Stimulated activated CD8-positive, alpha-beta memory T cell treated with anti-CD3 and anti-CD28 coated beads, Interleukin-7, amount 100 ng/mL, for 48 hours (primary cell): ENCODE data around the gene BCDIN3D.
"Not testable (repeated sequence)": the region's sequence is repeated elsewhere in the genome, so short reads cannot be mapped to it uniquely, and the experiment has no call there.

ENCODE experiments used
- DNase-seq, 2 donors: peaks; one replicate each; pipeline ENCODE4 v3.0.0-alpha.2; 2020; ENCODE audit warnings: low read depth in 1 of 2; ENCODE audit errors: extremely low read depth in 1 of 2

The BCDIN3D gene

GRCh38 chr12:49877066-49877465, 34.2 kb upstream of the BCDIN3D start:
- no peak for DNase-seq

GRCh38 chr12:49876070-49876469, 33.2 kb upstream of the BCDIN3D start:
- DNase-seq, result no peak

DNA sequence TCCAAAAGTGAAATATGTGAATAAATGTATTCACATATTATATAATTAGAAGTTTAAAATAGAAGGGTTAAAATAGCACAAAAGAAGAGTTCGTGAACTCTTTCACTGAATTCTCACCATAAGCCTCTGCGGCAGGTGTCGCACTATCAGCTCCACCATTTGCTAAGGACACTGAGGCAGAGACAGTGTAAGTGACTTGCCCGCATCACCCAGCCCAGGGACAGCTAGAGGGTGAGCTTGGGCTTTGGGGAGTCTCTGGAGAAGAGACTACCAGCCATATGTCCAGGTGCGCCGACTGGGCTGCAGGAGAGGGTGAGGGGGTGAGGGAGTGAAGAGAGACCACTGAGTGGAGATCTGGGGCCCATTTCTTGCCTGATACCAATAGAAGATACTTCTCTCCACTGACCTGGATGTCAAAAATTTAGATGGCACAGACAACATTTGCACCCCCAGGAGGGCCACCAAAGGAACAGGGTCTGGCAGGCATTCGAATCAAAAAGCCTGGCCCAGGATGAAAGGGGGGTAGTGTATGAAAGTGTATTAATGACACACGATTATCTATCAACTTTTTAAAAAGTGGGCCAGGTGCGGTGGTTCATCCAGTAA, 32.3 kb upstream of the BCDIN3D start:
- no peak for DNase-seq

GRCh38 chr12:49874142-49874897, 31.4 kb upstream of the BCDIN3D start:
- no peak for DNase-seq

- DNase-seq, result no peak
Observed at GRCh38 chr12:49873361-49873934, 30.5 kb upstream of the BCDIN3D start.

DNA sequence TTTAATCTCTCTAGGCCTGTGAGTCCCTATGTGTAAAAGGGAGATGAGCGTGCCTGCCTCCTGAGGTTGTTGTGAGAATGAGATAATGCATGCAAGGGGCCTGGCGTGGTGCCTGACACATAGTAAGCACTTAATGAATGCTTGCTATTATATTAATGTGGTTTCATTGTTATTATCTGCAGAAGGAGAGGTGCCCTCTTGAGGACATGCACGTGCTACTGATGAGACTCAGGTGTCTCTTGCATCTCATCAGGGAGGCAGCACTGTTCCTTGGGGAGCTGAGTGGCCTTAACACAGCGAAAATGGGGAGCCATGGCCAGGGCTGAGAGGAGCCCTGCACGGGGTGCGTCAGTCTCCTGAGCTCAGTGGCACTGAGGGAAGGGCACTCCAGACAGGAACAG, 29.9 kb upstream of the BCDIN3D start:
- no peak for DNase-seq

- no peak for DNase-seq
Observed at GRCh38 chr12:49872381-49872780, 29.5 kb upstream of the BCDIN3D start.

DNA sequence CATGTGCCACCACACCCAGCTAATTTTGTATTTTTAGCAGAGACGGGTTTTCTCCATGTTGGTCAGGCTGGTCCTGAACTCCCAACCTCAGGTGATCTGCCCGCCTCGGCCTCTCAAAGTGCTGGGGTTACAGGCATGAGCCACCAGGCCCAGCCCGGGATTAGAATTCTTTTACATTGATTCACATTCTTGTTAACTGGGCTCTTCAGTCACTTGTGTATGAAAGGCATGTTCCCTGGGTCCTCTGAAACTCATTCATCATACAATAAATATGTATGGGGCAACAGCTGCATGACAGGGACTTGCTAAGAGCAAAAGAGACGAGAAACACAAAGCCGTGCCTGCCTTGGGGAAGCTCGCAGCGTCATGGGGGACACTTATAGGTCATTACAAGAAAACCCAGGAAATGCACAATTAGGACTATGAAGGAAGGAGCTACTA, 28.9 kb upstream of the BCDIN3D start:
- DNase-seq, result not testable (repeated sequence)

DNA sequence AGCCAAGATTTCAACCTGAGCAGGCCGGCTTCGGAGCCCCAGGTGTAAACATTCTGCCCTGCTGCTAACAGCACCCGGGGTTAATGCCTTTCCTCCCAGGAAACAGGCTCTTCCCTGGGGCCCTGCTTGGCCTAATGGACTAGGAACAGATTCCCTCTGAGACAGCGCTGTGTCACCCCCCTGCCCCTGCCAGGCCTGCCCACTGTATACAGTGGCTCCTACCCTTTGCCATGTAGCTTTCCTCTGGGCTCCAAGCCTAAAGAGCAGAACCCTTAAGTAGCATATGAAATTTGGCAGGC, 28.3 kb upstream of the BCDIN3D start:
- no peak for DNase-seq

DNA sequence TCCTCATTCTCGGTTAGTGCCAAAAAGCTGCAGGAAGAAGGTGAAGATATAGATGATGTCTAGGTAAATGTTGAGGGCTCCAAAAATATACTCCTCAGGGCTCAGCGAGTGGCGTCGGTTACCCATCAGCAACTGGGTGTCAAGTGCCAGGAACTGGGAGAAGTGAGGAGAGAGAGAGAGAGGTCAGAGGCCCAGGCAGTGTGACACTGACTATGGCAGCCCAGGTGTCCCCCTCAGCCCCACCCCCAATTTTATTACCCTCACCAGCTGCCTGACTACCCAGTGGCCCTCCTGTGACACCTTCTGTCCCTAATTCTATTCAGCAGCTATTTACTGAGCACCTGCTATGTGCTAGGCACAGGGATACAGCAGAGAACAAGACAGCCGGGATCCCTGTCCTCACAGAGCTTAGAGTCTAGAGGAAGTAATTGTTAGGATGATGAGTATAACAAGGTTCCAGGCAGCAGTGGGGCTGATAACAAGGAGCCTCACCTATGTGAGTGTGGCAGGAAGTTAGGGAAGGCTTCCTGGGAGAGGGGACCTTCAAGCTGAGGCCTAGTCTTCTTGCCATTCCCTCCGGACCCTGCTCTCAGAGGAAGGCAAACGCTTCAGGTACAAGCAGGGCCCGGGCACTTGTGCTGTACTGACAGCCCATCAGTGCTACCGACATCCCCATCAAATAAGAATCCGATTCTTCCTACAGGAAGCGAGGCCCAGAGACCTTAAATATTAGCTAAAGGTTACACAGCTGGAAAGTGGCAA, 27.8 kb upstream of the BCDIN3D start:
- DNase-seq, result no peak

DNA sequence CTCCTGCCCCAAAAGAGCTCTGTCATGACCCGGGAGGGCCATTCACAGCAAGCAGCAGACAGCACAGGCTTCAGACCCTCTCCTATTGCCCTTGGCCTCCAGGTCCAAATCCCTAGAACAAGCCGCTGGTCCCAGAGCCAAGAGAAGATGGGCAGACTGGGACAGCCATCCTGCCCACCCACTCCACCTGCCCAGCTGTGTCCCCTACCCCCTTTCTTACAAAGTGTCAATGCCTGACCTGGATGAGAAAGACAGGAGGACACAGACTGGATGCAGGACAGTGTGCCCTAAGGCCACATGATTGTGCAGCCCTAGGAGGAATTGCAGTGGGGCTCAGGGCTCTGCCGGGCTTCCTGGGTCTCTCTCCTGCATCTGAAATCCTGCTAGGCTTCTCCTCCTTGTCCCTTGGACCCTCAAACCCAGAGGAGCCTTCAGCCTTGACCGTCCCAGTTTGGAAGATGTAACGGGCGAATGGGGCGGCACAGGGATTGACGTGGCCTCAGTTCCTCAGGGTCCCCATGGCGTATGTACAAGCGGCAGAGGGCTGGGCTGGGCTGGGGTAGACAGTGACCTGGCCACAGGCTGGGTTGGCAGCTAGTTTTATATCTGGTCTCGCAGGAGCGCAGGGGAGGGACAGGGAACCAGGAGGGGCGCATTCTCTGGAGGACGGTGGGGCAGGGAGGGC, 27.1 kb upstream of the BCDIN3D start:
- DNase-seq, result no peak

DNA sequence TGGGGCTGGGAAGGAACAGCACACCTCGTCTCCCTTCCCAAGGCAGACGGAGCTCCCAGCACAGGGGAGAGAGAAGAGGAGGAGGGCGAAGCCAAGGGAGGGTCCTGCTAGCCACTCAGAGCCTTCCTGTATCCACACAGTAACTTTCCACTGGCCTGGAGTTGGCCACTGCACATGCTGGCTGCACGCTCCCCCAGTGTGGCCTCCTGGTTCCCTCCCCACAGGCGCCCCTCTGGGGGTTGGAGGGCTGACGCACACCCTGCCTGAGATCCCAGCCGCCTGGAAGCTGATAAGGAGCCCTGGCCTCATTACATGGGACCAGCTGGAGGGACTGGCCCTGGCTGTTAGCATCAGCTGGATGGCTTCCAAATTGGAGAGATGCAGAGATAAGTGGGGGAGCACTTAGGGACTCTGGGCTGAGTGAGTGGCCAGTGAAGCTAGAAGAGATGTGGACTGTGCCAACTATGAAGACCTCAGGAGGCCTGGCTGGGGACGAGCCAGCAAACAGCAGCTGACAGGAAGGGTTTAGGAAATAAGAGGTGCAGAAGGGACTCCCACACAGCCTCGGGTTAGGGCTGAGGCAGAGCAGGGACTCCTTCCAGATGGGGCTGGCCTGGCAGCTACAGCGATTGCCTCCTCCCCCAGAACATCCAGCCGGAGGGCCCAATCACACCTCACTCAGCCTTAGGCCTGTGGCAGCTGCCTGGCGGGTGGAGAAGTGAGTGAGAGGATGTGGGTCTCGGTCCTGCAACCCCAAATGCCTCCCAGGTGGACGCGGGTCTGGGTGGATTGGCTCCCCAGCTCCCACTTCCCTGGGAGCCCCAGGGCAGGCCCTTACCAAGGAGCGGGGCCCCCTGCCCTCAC, 26.3 kb upstream of the BCDIN3D start:
- no peak for DNase-seq

DNA sequence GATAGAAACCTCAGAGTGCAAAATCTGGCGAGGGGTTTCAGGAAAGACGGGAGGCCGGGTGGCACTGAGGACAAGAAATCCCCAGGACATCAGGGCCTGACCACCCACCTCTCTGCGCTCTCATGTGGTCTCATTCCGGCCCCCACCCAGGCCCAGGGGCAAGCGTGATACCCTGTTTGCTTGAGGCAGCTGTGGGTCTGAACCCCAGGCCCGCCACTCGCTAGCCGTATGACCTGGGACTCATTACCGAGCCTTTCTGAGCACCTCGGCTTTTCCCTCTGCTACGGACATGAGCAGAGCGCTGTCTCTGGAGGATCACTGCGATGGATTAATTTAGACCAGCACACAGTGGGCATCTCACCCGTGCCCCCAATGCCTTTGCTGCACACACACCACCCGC, 25.5 kb upstream of the BCDIN3D start:
- no peak for DNase-seq

DNA sequence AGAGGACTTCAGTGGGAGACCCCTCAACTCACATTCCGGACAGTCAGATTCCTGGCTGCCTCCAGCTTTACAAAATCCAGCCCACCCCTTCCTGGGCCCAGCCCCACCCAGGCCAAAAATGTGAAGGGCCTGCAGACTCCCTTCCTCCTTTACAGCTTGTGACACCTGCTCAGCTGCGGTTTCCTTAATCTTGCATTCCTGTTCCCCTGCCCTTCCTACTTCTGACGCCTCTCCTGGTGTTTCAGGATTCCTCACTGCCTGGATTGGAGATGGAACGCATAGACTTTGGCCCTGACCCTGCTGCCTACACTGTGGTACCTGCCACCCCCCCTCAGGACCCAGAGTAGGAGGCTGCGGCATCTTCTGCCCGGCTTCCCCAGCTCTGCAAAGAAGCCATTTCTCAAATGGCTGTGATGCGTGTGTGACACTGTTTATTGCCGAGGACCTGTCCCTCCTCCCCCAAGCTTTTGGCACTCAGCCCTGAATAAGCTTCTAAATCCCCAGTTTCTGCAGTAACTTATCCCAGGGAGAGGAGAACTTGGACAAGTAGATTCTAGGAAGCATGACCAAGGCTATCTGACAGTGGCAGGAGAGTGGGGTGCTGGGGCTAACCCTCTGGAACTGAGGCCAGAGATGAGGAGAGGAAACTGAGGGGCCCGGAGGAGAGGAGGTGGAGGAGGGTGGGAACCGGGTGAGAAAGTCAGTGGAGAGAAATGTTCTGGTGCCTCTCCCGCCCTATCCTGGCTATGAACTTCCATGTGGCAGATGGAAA, 24.9 kb upstream of the BCDIN3D start:
- no peak for DNase-seq

DNA sequence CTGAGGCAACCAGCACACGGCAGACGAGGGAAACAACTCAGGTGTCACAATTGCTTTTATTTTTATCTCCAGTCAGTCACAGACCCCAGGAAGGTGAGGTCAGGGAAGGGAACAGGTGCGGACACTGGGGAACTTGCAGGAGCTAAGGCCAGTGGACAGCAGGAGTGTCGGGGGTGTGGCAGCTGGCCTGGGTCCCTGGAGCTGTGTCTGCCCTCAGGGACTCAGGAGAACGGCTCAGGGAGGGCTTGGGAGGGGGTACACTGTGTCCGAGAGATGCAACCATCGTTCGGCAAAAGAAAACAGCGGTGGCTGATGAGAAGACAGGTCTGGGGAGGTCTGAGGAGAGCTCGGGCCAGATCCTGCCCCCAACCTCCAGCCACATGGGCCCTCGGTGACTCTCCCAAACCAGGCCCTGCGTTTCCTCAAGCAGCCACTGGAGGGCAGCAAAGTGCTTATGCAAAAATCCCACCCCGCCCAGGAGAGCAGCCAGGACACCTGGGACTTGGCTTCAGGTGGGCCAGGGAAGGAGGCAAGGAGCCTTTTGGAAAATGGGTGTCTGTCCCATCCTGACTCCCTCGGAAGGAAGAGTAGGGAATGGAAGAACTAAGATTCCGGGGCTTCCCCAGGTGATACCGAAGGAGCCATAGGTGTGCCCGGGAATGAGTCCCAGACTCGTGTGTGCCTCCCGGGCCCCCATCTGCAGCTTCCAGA, 24.1 kb upstream of the BCDIN3D start:
- peak; percentile 37 to 44 for DNase-seq

- no peak for DNase-seq
Observed at GRCh38 chr12:49865782-49866135, 22.9 kb upstream of the BCDIN3D start.

DNA sequence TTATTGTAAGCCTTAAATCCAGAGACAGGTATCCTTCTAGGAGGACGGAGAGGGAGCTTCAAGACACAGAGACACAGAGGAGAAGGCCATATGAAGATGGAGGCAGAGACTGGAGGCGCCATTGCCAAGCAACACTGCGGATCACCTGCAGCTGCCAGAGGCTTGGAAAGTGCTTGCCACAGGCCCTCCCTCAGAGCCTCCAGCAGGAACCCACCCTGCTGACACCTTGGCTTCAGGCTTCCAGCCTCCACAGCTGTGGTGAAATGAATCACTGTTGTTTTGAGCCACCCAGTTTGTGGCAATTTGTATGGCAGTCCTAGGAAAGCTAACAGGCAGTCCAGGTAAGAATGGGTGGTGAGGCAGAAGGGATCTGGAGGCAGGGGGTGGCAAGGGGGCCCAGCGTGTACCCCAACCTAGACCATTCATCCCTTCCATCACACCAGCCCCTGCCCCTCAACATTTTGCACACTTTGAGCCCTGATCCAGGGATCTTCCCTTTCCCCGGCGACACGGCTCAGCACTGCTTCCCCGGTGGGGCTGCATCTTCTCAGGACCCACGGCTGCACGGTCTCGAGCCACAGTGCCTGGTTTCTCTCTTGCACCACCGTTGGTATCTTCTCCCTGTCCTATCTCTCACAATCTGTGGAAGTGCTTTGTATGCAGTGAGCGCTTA, 22.3 kb upstream of the BCDIN3D start:
- no peak for DNase-seq

GRCh38 chr12:49864798-49865090, 21.8 kb upstream of the BCDIN3D start:
- DNase-seq, result no peak
